Right lobe of liver (tissue), 4 donors: ENCODE measurements around the gene NENF.
A peak's percentile ranks its signal among the peaks of the same experiment; 100 is the strongest.

Experiments used
- CTCF ChIP-seq, 4 donors: fragments of 200-600 bp in 3 of 4; fragments of 450-650 bp in 1 of 4; IDR thresholded peaks; one replicate each; pipeline versions ENCODE4 v1.5.1 to v1.8.0; 2016 to 2022; ENCODE audit warnings: antibody characterized with exemption in 4 of 4, mild to moderate bottlenecking in 2 of 4
- POLR2A ChIP-seq: fragments of 450-650 bp; IDR thresholded peaks from one replicate; pipeline ENCODE4 v1.6.1; 2017; ENCODE audit warnings: antibody characterized with exemption, mild to moderate bottlenecking
- donor health status: DM: no; HTN: no; CAD: no.
- donor health status: DM: no; HTN: no; CAD: no.
- donor health status: DM: no; HTN: yes; CAD: no.

DNA sequence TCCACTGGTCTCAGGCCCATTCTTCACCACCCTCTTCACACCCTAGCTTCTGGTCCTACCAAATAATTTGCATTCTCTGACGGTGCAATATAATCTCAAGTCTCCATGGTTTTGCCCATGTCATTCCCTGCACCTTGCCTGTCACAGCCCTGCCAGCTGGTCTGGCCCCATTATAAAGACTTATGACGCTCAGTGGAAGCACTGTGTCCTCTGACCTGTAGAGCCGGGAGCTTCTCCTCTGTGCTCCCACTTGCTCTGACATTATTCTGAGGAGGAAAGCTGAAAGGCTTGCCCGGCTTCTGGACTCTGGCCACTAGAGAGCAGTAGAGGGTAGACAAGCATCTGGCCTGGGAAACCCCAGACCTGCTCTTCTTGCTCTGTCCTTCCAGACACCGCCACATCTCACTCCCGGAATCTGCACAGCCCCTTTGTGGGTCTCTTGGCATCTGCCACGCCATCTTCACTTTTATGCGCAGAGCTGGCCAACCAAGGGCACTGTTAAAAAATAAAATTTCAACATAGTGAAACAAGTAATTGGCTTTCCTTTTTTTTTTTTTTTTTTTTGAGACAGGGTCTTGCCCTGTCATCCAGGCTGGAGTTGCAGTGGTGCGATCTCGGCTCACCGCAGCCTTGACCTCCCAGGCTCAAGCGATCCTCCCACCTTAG lies 44.4 kb downstream of the NENF start:
- TF ChIP-seq POLR2A, result no peak
- TF ChIP-seq CTCF (IDR thresholded peaks at IDR 0.05), result peak; percentile 84 to 96 (median 94)
